ENCODE results near the gene TMEM109.
"Not testable (repeated sequence)": the region's sequence is repeated elsewhere in the genome, so short reads cannot be mapped to it uniquely, and the experiment has no call there.

GRCh38 chr11:60909680-60910280, 4.2 kb upstream of the TMEM109 start:
- not testable (repeated sequence) for TF ChIP-seq CTCF (IDR thresholded peaks at IDR 0.05; ENCODE audit: low read depth, low read length); EZH2phosphoT487 (IDR thresholded peaks at IDR 0.05; ENCODE audit: low read depth)

All from OCI-LY3 (cell line).